ENCODE results near the gene MYH9.

- TF ChIP-seq CTCF (IDR thresholded peaks at IDR 0.05) (no peak), EZH2 (IDR thresholded peaks at IDR 0.05; ENCODE audit: borderline replicate concordance, insufficient read depth, low read depth, low read length, poor library complexity, severe bottlenecking) (no peak)
Measured at GRCh38 chr22:36327922-36328551, 59.7 kb downstream of the MYH9 start.
